ENCODE results near the gene IQGAP2.

GRCh38 chr5:76427206-76428140, 24.4 kb downstream of the IQGAP2 start:
- no peak for TF ChIP-seq CTCF (IDR thresholded peaks at IDR 0.05; ENCODE audit: insufficient read depth, low read length, poor library complexity, severe bottlenecking)
- TF ChIP-seq EZH2phosphoT487 (conservative IDR thresholded peaks at IDR 0.05; ENCODE audit: low read length): no peak

Measured in SU-DHL-6 (cell line).